NCI-H2196 treated with DMSO at 0.1 percent for 48 hours (cell line): ENCODE data around the gene TMEM129.
"Not testable (repeated sequence)": the region's sequence is repeated elsewhere in the genome, so short reads cannot be mapped to it uniquely, and the experiment has no call there.

Experiments
- DNase-seq: peaks from one replicate; lab custom pipeline; 2025; ENCODE audit not compliant: unreplicated experiment; lab: John Stamatoyannopoulos, UW

The TMEM129 gene

DNA sequence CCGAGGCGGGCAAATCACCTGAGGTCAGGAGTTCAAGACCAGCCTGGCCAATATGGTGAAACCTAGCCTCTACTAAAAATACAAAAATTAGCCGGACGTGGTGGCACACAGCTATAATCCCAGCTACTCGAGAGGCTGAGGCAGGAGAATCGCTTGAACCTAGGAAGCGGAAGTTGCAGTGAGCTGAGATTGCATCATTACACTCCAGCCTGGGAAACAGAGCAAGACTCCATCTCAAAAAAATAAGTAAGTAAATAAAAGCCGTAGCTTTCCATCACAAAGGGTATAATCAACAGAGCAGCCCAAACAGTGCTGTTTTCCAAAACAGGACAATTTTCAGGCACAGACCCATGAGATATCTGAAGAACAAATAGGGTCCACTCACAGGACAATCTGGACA lies 19.5 kb downstream of the TMEM129 start:
- not testable (repeated sequence) for DNase-seq

DNA sequence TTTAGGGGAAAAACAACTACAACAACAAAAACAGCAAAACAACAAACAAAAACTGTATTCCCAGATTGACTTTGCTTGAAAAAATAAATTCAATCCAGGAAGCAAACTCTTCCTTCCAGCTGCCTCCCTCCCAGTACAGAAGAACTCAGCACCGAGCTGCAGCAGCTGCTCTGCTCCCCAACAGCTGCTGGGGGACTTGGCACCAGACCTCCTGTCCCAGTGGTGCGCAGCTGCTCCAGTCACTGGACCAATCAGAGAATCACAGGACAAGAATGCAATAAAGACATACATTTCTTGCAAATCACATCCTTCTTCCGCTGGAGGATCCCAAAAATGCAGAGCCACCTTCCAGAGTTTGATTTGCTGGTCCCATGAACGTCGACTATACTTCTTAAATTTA lies 25.2 kb downstream of the TMEM129 start:
- DNase-seq, result no peak

- peak; percentile 79 for DNase-seq
Observed at GRCh38 chr4:1693131-1693896, 27.8 kb downstream of the TMEM129 start.

- no peak for DNase-seq
Observed at GRCh38 chr4:1691737-1692373, 29.3 kb downstream of the TMEM129 start.

DNA sequence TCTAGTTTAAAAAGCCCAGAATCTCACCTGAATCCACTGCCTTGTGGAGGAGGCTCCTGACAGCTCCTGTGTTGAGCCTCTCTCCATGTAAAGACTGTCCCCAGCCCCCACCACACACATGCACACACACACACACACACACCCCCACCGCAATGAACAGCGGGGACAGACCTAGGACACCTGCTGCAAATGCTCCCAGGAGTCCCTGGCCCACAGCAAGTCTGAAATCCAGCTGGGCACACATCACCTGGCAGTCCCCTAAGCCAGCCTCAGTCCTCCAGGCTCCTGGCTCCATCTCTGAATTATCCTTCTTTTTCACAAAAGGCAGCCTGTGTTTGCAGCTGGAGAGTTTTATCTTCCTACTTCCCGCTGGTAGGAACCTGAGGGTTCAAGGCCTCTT lies 30.4 kb downstream of the TMEM129 start:
- DNase-seq, result no peak

GRCh38 chr4:1686440-1687036 lies 34.6 kb downstream of the TMEM129 start:
- DNase-seq, result no peak

DNA sequence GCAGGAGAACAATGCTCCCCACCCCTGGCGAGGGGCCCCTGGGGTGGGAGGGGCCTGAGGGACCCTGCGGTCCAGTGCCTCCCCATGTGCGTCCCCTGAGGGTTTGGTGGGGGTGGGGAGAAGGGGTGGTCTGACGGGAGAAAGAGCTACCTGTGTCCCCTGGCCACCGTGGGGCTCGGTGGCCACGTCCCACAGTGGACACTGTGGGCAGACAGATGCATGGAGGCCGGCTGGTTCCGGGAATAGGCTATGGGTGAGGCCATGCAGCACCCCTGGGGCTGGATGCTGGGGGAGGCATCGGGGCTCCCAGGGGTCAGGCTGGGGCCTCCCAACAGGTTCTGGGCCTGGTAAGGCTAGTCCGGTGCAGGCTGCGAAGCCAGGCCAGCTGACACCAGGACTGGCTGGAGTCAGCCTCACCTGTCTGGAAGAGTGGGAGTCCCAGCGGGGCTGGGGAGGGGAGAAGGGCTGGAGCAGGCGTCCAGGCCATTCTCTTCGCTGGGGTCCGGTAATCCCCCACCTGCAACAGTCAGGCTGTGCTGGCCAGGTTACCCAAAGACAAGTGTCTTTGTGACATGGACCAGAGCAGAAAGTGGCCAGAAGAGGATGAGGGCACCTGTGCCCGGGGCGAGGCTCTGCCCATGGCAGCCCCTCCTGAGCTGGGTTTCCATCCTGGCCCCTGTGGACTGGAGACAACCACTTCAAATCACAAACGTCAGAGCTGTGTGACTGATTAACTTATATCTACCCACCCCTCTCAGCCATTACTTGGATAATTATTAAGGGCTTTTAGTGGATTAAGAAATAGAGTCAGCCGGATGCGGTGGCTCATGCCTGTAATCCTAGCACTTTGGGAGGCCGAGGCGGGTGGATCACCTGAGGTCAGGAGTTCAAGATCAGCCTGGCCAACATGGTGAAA lies 35.6 kb downstream of the TMEM129 start:
- no peak for DNase-seq

GRCh38 chr4:1684506-1685234 lies 36.5 kb downstream of the TMEM129 start:
- DNase-seq, result no peak

DNA sequence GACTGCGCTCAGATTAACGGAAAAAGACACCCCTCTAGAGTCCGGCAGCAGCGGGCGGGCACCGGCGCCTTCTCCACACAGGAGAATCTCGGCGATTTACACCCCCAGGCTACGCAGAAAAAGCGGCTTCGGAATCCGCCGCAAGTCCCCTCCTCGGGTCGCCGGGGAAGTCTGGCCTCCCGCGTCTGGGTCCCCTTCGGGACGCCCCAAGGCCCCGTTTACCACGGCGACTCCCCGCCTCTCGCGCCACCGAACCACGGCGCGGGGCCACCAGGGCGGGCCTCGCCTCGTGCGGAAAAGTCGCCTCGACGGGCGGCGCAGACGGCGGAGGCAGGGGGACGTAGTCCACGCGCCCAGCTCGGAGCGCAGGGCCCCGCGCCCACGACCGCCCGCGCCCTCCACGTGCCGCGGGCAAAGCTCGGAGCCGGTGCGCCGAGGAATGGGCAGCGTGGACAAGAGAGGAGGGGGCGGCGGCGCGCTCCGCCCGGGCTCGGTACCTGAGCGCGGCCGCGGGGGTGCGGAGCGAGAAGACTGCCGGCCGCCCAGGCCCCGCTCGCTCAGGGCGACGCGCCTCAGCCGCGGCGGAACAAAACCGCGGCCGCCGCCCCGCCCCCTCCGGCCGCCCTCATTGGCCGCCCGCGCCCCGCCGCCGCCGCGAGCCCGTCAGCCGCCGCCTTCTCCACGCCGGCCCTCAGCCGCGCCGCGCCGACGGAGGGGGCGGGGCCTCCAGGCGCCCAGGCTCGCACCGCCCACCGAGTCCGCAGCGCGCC lies 37.2 kb downstream of the TMEM129 start, which contains the start of gene FAM53A:
Gene FAM53A, minus strand, starts transcription at position 578 of the 770 bp plus-strand sequence. CDS start 15,572 bp downstream, outside the sequence.
- DNase-seq, result peak; percentile 83

DNA sequence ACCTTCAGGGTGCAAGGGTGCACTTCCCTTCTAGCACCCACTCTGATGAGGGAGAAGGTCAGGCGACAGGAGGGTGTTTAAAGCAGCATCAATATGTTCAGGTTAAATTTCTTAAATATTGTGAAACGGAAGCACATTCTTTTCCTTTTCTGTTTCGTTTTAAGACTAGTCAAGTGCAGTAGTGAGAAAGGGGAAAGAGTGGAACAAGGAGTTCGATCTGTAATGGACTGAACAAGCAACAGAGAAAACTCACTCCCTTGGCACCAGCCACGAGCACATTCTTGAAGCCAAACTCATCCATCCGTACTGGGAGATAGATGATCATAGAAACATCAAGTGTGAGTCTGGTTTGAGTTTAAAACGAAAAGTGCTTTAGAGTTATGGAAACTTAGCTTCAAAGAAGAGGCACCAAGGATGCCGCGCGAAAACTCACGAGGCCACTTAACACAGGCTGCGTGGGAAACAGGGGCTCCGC lies 37.8 kb downstream of the TMEM129 start:
- DNase-seq, result no peak

DNA sequence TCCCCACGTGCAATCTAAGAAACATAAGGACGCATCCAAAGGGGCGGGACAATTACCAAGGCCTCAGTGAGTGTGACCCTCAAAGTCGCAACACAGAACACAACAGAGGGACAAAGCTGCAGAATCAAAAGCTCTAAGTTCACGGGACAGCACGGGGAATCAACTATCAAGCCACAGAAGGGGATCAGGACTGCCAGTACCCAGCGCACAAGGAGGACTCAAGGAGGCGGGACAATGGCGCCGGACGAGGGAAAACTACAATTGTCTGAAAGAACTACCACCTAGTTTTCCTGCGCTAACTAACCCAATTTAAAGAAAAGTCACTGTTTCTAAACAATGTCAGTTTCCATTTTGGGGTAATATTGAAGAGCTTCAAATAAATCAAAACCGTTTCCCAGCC lies 38.3 kb downstream of the TMEM129 start:
- DNase-seq, result no peak

- DNase-seq, result no peak
Observed at GRCh38 chr4:1678244-1678643, 42.9 kb downstream of the TMEM129 start.

- DNase-seq, result no peak
Observed at GRCh38 chr4:1676605-1677525, 44.3 kb downstream of the TMEM129 start.

GRCh38 chr4:1675802-1676137 lies 45.4 kb downstream of the TMEM129 start:
- no peak for DNase-seq

- DNase-seq, result no peak
Observed at GRCh38 chr4:1675136-1675801, 45.9 kb downstream of the TMEM129 start.

- DNase-seq, result no peak
Observed at GRCh38 chr4:1674682-1675081, 46.4 kb downstream of the TMEM129 start.

- DNase-seq, result no peak
Observed at GRCh38 chr4:1673671-1674070, 47.5 kb downstream of the TMEM129 start.

GRCh38 chr4:1671011-1671410 lies 50.1 kb downstream of the TMEM129 start:
- not testable (repeated sequence) for DNase-seq
